HG03460 (cell line): Measurements from ENCODE around the gene GPD2.
"Not testable (repeated sequence)": the region's sequence is repeated elsewhere in the genome, so short reads cannot be mapped to it uniquely, and the experiment has no call there.

ENCODE experiments used
- ATAC-seq: cut with Tn5 transposase; IDR thresholded peaks from one replicate; pipeline ENCODE4 v1.9.1; 2021; ENCODE audit not compliant: unreplicated experiment

The GPD2 gene

GRCh38 chr2:156580501-156580900, 144.3 kb downstream of the GPD2 start:
- no peak for ATAC-seq

- no peak for ATAC-seq
These were observed 145.1 kb downstream of the GPD2 start for GRCh38 chr2:156581280-156581679.

- ATAC-seq: no peak
These were observed 149.3 kb downstream of the GPD2 start for GRCh38 chr2:156585457-156585856.

- ATAC-seq: no peak
These were observed 150.4 kb downstream of the GPD2 start for GRCh38 chr2:156586621-156587020.

- ATAC-seq: peak; percentile 69
These were observed 153.4 kb downstream of the GPD2 start for GRCh38 chr2:156589381-156590079.

- ATAC-seq: no peak
These were observed 154.0 kb downstream of the GPD2 start for GRCh38 chr2:156590085-156590739.

GRCh38 chr2:156592809-156593593, 156.8 kb downstream of the GPD2 start:
- no peak for ATAC-seq

- ATAC-seq: no peak
These were observed 157.4 kb downstream of the GPD2 start for GRCh38 chr2:156593594-156593921.

GRCh38 chr2:156598563-156598962, 162.4 kb downstream of the GPD2 start:
- ATAC-seq: no peak

- ATAC-seq: no peak
These were observed 164.0 kb downstream of the GPD2 start for GRCh38 chr2:156600196-156600595.

- no peak for ATAC-seq
These were observed 165.8 kb downstream of the GPD2 start for GRCh38 chr2:156601855-156602551.

- no peak for ATAC-seq
These were observed 166.4 kb downstream of the GPD2 start for GRCh38 chr2:156602552-156602933.

GRCh38 chr2:156615836-156616322, 179.7 kb downstream of the GPD2 start:
- no peak for ATAC-seq

- ATAC-seq: not testable (repeated sequence)
These were observed 181.9 kb downstream of the GPD2 start for GRCh38 chr2:156618071-156618470.

- no peak for ATAC-seq
These were observed 182.9 kb downstream of the GPD2 start for GRCh38 chr2:156619021-156619539.

- ATAC-seq: no peak
These were observed 186.3 kb downstream of the GPD2 start for GRCh38 chr2:156622491-156622890.

- ATAC-seq: no peak
These were observed 189.4 kb downstream of the GPD2 start for GRCh38 chr2:156625360-156626170.

- no peak for ATAC-seq
These were observed 190.8 kb downstream of the GPD2 start for GRCh38 chr2:156626931-156627330.

GRCh38 chr2:156630579-156631337, 194.6 kb downstream of the GPD2 start:
- ATAC-seq: no peak
